K562 (cell line): ENCODE data around the gene MBD5. TPM values are rescaled to one million over a fixed set of nuclear protein-coding genes. Genes with fewer than 3 reads are reported as not detected.

Experiments
- ATAC-seq: fragments of 200-7000 bp; cut with Tn5 transposase; 3 replicates; pipeline ENCODE4 v1.9.1; 2020; ENCODE audit warnings: moderate library complexity
- BruUV-seq: library from RNA; stranded (reverse); fragments of 400-500 nt; replicated peaks from 2 replicates; lab custom pipeline; 2021; lab: Mats Ljungman, UMichigan
- CTCF ChIA-PET: fragments of 300-600 bp; formaldehyde crosslinking; extraction: SDS; loops from one replicate; lab custom pipeline; 2021; ENCODE audit warnings: low intra/inter-chr PET ratio; lab: Yijun Ruan, JAX
- POLR2A ChIA-PET: fragments of 300-600, 350-650 bp; sonication (Branson Sonifier 250); formaldehyde crosslinking; extraction: SDS; loops from one replicate; lab custom pipeline; 2021; ENCODE audit warnings: antibody characterized with exemption, inconsistent platforms; lab: Yijun Ruan, JAX
- DNase-seq, 4 experiments: peaks; one replicate each; pipeline versions ENCODE4 v3.0.0 to v3.0.0-alpha.2; 2011 to 2018; ENCODE audit warnings: low spot score in 3 of 4, mixed read lengths in 3 of 4; ENCODE audit errors: extremely low read depth in 1 of 4
- FAIRE-seq: peaks from 2 replicates; lab custom pipeline; 2011; peaks lifted over from hg19 to GRCh38; lab: Jason Lieb, UNC
- H2AFZ ChIP-seq: 2 replicates; pipeline ENCODE4 v1.6.0; 2011; ENCODE audit warnings: low read depth, low read length, control low read depth, inconsistent platforms
- H3K27ac ChIP-seq: fragments of 200-600 bp; 3 replicates; pipeline ENCODE4 v1.8.0; 2011; ENCODE audit warnings: low read depth, mild to moderate bottlenecking, control low read depth, inconsistent platforms, low read length, moderate library complexity, mixed read lengths; ENCODE audit errors: extremely low read depth
- H3K27me3 ChIP-seq, 2 experiments: fragments of 300-600 bp in 1 of 2; 2 replicates in 1 of 2; 3 replicates in 1 of 2; pipeline versions ENCODE4 v1.6.0 to v1.8.0; 2011; ENCODE audit warnings: inconsistent platforms in 2 of 2, low read length in 2 of 2, mild to moderate bottlenecking in 1 of 2, mixed read lengths in 1 of 2, moderate library complexity in 1 of 2; ENCODE audit not compliant: control insufficient read depth in 2 of 2, insufficient read depth in 2 of 2
- H3K36me3 ChIP-seq: fragments of 300-600 bp; 3 replicates; pipeline ENCODE4 v1.8.0; 2011; ENCODE audit warnings: mild to moderate bottlenecking, low read length, inconsistent platforms; ENCODE audit not compliant: control insufficient read depth, insufficient read depth
- H3K4me1 ChIP-seq, 2 experiments: fragments of 200-600 bp in 1 of 2; replicated peaks in 1 of 2; 2 replicates in 1 of 2; 3 replicates in 1 of 2; pipeline versions ENCODE4 v1.5.1 to v1.8.0; 2011; ENCODE audit warnings: inconsistent platforms in 2 of 2, low read length in 2 of 2, mild to moderate bottlenecking in 1 of 2, mixed read lengths in 1 of 2, moderate library complexity in 1 of 2; ENCODE audit not compliant: control insufficient read depth in 2 of 2, insufficient read depth in 2 of 2
- H3K4me2 ChIP-seq: 2 replicates; pipeline ENCODE4 v1.6.1; 2011; ENCODE audit warnings: low read length, control low read depth, inconsistent platforms, mixed read lengths; ENCODE audit not compliant: insufficient read depth
- H3K4me3 ChIP-seq: fragments of 200-600 bp; sonication (generic), shearing (Covaris generic); 2 replicates; pipeline ENCODE4 v1.5.1; 2016; ENCODE audit warnings: control low read depth, inconsistent platforms
- H3K79me2 ChIP-seq: fragments of 200-600 bp; 3 replicates; pipeline ENCODE4 v1.8.0; 2011; ENCODE audit warnings: low read length, inconsistent platforms; ENCODE audit not compliant: control insufficient read depth, insufficient read depth
- H3K9ac ChIP-seq, 2 experiments: 2 replicates each; pipeline versions ENCODE4 v1.6.0 to v1.6.1; 2011; ENCODE audit warnings: low read depth in 2 of 2, low read length in 2 of 2, control low read depth in 1 of 2, inconsistent platforms in 1 of 2, mild to moderate bottlenecking in 1 of 2, mixed read lengths in 1 of 2; ENCODE audit not compliant: insufficient read depth in 1 of 2
- H3K9me1 ChIP-seq: one replicate; pipeline ENCODE4 v1.6.0; 2011; ENCODE audit warnings: inconsistent platforms, mild to moderate bottlenecking, low read length, moderate library complexity; ENCODE audit not compliant: control insufficient read depth, insufficient read depth
- H3K9me3 ChIP-seq: replicated peaks from 2 replicates; pipeline ENCODE4 v1.5.1; 2011; ENCODE audit warnings: low read depth, low read length, inconsistent platforms; ENCODE audit not compliant: control insufficient read depth, insufficient read depth
- H4K20me1 ChIP-seq: replicated peaks from 2 replicates; pipeline ENCODE4 v1.6.1; 2011; ENCODE audit warnings: low read length, inconsistent platforms, mixed read lengths; ENCODE audit not compliant: control insufficient read depth, insufficient read depth
- ETS1 ChIP-seq: conservative IDR thresholded peaks from 2 replicates; pipeline ENCODE4 v1.6.1; 2011; ENCODE audit warnings: low read depth, mild to moderate bottlenecking, low read length; ENCODE audit not compliant: control insufficient read depth
- KAT8 ChIP-seq: fragments of 450-650 bp; IDR thresholded peaks from 2 replicates; pipeline ENCODE4 v1.6.1; 2016; ENCODE audit warnings: low read depth, mild to moderate bottlenecking
- NFIC ChIP-seq: fragments of 450-650 bp; IDR thresholded peaks from 2 replicates; pipeline ENCODE4 v1.6.1; 2017; ENCODE audit warnings: mild to moderate bottlenecking, inconsistent platforms
- NFXL1 ChIP-seq: fragments of 450-650 bp; formaldehyde crosslinking; IDR thresholded peaks from 2 replicates; pipeline ENCODE4 v1.4.0; 2021; ENCODE audit warnings: mild to moderate bottlenecking
- NR4A1 ChIP-seq, 2 experiments: fragments of 250-450 bp in 1 of 2; fragments of 450-650 bp in 1 of 2; sonication (Bioruptor Pico) in 1 of 2; IDR thresholded peaks; 2 replicates each; pipeline versions ENCODE4 v1.4.0 to v1.6.1; 2016 to 2020; ENCODE audit warnings: mild to moderate bottlenecking in 2 of 2, missing compliant biosample characterization in 1 of 2, missing genetic modification characterization in 1 of 2, moderate library complexity in 1 of 2
- SREBF1 ChIP-seq: fragments of 150-350 bp; IDR thresholded peaks from 2 replicates; pipeline ENCODE4 v1.6.1; 2014; ENCODE audit warnings: antibody characterized with exemption, low read depth, low read length, borderline replicate concordance
- TCF3 ChIP-seq: sonication (generic); formaldehyde crosslinking; IDR thresholded peaks from 2 replicates; pipeline ENCODE4 v1.4.0; 2020; ENCODE audit warnings: mild to moderate bottlenecking, missing genetic modification reagents
- USF1 ChIP-seq: sonication (generic); formaldehyde crosslinking; IDR thresholded peaks from 2 replicates; pipeline ENCODE4 v1.9.0; 2022; ENCODE audit warnings: mild to moderate bottlenecking, missing genetic modification reagents
- ZNF277 ChIP-seq: fragments of 250-450 bp; sonication (Bioruptor Pico); IDR thresholded peaks from 2 replicates; pipeline ENCODE4 v1.8.0; 2022; ENCODE audit warnings: inconsistent platforms, mild to moderate bottlenecking, moderate library complexity, borderline replicate concordance
- WGBS: fragments of 100-300 bp; shearing (Covaris generic); methylation state at CpG from one replicate; pipeline ENCODE4 v1.1.6; 2016; ENCODE audit warnings: low coverage, mixed read lengths; ENCODE audit not compliant: insufficient coverage; ENCODE audit errors: missing lambda C conversion rate; 5-methylcytosine and 5-hydroxymethylcytosine counted together
- in situ Hi-C: fragments of 300-500 bp; cut with MboI; formaldehyde crosslinking; loops from 4 replicates; pipeline ENCODE4 v1.15.0; 2018; ENCODE audit warnings: inconsistent platforms, mixed read lengths
- intact Hi-C: fragments of 100-400 bp; cut with micrococcal nuclease; formaldehyde crosslinking; loops from 2 replicates; pipeline ENCODE4 v1.14.2; 2022
- polyA plus RNA-seq, 8 experiments: library from polyadenylated mRNA; depleted of rRNA in 4 of 8; stranded (reverse) in 5 of 8; unstranded in 3 of 8; fragments of >200 nt; fragmentation: Nextera tagmentation in 2 of 8; fragmentation: Illumina TruSeq in 1 of 8; extraction: Ambion mirVana in 2 of 8; extraction: Trizol in 1 of 8; gene quantifications; 2 replicates each; pipeline versions ENCODE4 v1.2.1 to v1.2.3, GENCODE V29; 2011 to 2014; ENCODE audit warnings: inconsistent platforms in 1 of 8, missing spikeins in 1 of 8
- total RNA-seq, 7 experiments: library from RNA; depleted of rRNA in 6 of 7; stranded (reverse); fragments of >200 nt in 6 of 7; fragmentation: Illumina TruSeq in 2 of 7; extraction: Trizol in 2 of 7; gene quantifications; 2 replicates each; pipeline versions ENCODE4 v1.2.1 to v1.2.3, GENCODE V29; 2011 to 2021; ENCODE audit warnings: low replicate concordance in 1 of 7
- TF ChIP-seq, protein P1 (sequence below): sonication (generic); formaldehyde crosslinking; IDR thresholded peaks from 2 replicates; pipeline ENCODE4 v1.8.0; 2023; ENCODE audit warnings: missing genetic modification reagents, mild to moderate bottlenecking, borderline replicate concordance
- TF ChIP-seq, protein P2 (sequence below): sonication (generic); formaldehyde crosslinking; IDR thresholded peaks from 2 replicates; pipeline ENCODE4 v1.5.0; 2020; ENCODE audit warnings: missing genetic modification reagents

The MBD5 gene
- total and polyA plus RNA-seq, 9 of the 15 experiments (the other 6 are each of a cell fraction or from before 2014, with no cell fraction given): 3.4 to 14.5 (median 9.0) TPM

- TF ChIP-seq ETS1 (no peak), KAT8 (no peak)
Measured at GRCh38 chr2:148451046-148451445, 430.2 kb downstream of the MBD5 start (continued).

DNA sequence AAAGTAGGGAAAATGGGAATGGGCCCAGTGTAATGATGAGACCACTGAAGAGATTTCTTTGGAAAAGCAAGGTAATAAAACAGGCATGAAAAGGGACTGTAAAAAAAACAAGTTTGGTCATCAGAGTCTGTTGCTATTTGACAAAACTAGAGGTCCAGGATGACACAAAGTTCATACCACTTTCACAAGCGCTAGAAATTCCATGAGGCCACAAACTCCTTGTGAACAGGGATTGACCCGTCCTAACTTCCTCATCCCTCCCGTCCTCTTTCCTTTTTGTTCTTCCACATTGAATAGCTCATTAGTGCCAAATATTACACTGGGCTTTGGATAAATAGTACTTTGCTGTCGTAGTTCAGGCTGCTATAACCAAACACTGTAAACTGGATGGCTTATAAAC is 434.9 kb downstream of the MBD5 start:
- H3K4me3 ChIP-seq: no peak overlapping the region
- in situ Hi-C loops: no loop called here
- no peaks in the 10 kb centered on the region for H3K9me3 ChIP-seq
- H3K79me2 ChIP-seq: no peaks in the 10 kb centered on the region
- WGBS: 1% methylated on average over 4 of the region's 4 CpGs
- H3K27me3 ChIP-seq: no peaks in the 10 kb centered on the region; a peak in 1 of 5 replicates
- intact Hi-C loops: no loop called here
- no peaks in the 10 kb centered on the region for H4K20me1 ChIP-seq
- H3K27ac ChIP-seq: no peak overlapping the region
- DNase-seq (no peak), ATAC-seq (no peak), FAIRE-seq (no peak)
- no peaks in the 10 kb centered on the region for H3K4me1 ChIP-seq
- no TSS peak for BruUV-seq
- no peaks in the 10 kb centered on the region for H3K9me1 ChIP-seq
- ChIA-PET CTCF (no interaction called here), POLR2A (interaction anchor here (1.3 kb wide), 1 partner anchor 13 kb away, joined by 4 read pairs; no protein-coding TSS in a partner anchor)
- H3K36me3 ChIP-seq: no peaks in the 10 kb centered on the region
- H3K9ac ChIP-seq: no peak overlapping the region
- H2AFZ ChIP-seq: no peak overlapping the region
- no peak overlapping the region for H3K4me2 ChIP-seq
- TF ChIP-seq, protein P1, sequence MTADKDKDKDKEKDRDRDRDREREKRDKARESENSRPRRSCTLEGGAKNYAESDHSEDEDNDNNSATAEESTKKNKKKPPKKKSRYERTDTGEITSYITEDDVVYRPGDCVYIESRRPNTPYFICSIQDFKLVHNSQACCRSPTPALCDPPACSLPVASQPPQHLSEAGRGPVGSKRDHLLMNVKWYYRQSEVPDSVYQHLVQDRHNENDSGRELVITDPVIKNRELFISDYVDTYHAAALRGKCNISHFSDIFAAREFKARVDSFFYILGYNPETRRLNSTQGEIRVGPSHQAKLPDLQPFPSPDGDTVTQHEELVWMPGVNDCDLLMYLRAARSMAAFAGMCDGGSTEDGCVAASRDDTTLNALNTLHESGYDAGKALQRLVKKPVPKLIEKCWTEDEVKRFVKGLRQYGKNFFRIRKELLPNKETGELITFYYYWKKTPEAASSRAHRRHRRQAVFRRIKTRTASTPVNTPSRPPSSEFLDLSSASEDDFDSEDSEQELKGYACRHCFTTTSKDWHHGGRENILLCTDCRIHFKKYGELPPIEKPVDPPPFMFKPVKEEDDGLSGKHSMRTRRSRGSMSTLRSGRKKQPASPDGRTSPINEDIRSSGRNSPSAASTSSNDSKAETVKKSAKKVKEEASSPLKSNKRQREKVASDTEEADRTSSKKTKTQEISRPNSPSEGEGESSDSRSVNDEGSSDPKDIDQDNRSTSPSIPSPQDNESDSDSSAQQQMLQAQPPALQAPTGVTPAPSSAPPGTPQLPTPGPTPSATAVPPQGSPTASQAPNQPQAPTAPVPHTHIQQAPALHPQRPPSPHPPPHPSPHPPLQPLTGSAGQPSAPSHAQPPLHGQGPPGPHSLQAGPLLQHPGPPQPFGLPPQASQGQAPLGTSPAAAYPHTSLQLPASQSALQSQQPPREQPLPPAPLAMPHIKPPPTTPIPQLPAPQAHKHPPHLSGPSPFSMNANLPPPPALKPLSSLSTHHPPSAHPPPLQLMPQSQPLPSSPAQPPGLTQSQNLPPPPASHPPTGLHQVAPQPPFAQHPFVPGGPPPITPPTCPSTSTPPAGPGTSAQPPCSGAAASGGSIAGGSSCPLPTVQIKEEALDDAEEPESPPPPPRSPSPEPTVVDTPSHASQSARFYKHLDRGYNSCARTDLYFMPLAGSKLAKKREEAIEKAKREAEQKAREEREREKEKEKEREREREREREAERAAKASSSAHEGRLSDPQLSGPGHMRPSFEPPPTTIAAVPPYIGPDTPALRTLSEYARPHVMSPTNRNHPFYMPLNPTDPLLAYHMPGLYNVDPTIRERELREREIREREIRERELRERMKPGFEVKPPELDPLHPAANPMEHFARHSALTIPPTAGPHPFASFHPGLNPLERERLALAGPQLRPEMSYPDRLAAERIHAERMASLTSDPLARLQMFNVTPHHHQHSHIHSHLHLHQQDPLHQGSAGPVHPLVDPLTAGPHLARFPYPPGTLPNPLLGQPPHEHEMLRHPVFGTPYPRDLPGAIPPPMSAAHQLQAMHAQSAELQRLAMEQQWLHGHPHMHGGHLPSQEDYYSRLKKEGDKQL (CRISPR knock-in tag): no peak
- TF ChIP-seq ZNF277 (CRISPR knock-in tag): no peak
- TF ChIP-seq, protein P2, sequence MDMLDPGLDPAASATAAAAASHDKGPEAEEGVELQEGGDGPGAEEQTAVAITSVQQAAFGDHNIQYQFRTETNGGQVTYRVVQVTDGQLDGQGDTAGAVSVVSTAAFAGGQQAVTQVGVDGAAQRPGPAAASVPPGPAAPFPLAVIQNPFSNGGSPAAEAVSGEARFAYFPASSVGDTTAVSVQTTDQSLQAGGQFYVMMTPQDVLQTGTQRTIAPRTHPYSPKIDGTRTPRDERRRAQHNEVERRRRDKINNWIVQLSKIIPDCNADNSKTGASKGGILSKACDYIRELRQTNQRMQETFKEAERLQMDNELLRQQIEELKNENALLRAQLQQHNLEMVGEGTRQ (CRISPR knock-in tag): no peak
- TF ChIP-seq USF1 (CRISPR knock-in tag): no peak
- TF ChIP-seq NFXL1 (CRISPR knock-in tag): no peak
- no peak for TF ChIP-seq NR4A1 (CRISPR knock-in tag; IDR thresholded peaks at IDR 0.05)
- no peak for TF ChIP-seq NR4A1 (tag; IDR thresholded peaks at IDR 0.05)
- no peak for TF ChIP-seq TCF3 (CRISPR knock-in tag)
- TF ChIP-seq NFIC: no peak
- TF ChIP-seq SREBF1: no peak
